ENCODE data around the gene CAPRIN2. TPM values are rescaled to one million over a fixed set of nuclear protein-coding genes. Genes with fewer than 3 reads are reported as not detected.

CAPRIN2 gene
- total and polyA plus RNA-seq, 2 of the 8 experiments (the other 6 are each of a cell fraction or from before 2014, with no cell fraction given): 24.8 to 52.0 TPM

DNA sequence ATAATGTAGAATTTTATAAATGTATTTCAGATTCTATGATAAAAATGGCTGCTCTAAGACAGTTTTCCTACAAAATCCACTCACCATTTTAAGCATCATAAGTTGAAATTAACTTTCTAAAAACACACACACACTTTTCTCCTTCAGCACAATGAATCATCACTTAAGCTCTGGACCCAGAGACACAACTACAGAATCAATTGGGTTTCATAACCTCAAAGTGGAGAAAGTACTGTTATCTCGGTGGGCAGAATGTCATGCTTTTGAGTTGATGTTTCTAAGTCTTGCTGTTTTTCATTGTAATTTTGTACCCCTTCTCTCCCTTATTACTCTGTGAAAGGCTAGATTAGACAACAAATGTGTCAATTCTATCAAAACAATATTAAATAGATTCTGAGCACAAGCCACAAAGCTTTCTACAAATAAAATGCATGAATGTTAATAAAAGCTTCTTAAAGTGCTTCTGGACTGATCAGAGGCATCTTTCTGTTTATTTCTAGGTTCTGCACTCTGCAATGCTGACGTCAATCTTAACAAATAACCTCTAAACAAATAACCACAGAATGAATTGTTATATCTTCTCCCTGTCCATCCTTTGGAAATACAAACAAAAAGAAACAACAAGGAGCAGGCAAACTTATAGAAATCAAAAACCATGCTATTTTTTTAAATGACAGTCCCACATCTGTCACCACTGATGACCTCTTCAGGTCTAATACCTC lies 67.3 kb downstream of the CAPRIN2 start:
- Histone ChIP-seq H3K9ac (replicated peaks in 1 of 4; ENCODE audit: extremely low read depth in 1 of 4, low read depth in 3 of 4, low read length in 3 of 4) (no peak overlapping the region), H2BK5ac (ENCODE audit: low read depth, low read length) (no peak overlapping the region), H2AFZ (ENCODE audit: low read length) (no peak overlapping the region), H2BK20ac (ENCODE audit: low read length) (no peak overlapping the region), H3K4me2 (ENCODE audit: insufficient read depth in 1 of 2, low read depth in 2 of 2, low read length in 2 of 2) (no peak overlapping the region), H3K36me3 (ENCODE audit: control insufficient read depth in 2 of 4, insufficient read depth in 4 of 4, low read length in 3 of 4) (peaks cover 0 to 3% (median 0%) of the 10 kb centered on the region in 4 experiments; a peak in 3 of 8 replicates), H2AK5ac (ENCODE audit: low read depth, low read length) (no peak overlapping the region), H3K14ac (ENCODE audit: insufficient read length) (no peak overlapping the region), H3K18ac (ENCODE audit: extremely low read depth, low read length) (no peak overlapping the region), H4K8ac (ENCODE audit: extremely low read depth, insufficient read depth, low read length) (no peak overlapping the region), H3K9me3 (ENCODE audit: insufficient read depth in 2 of 2, low read depth in 1 of 2, low read length in 1 of 2) (no peaks in the 10 kb centered on the region), H2BK120ac (replicated peaks; ENCODE audit: low read depth, low read length) (no peak overlapping the region), H3K23me2 (ENCODE audit: low read depth, low read length) (no peaks in the 10 kb centered on the region), H3K4me3 (ENCODE audit: extremely low read depth in 1 of 4, insufficient read depth in 2 of 4, low read depth in 3 of 4, low read length in 4 of 4) (no peak overlapping the region), H4K20me1 (replicated peaks in 1 of 2; ENCODE audit: control insufficient read depth in 1 of 2, insufficient read depth in 2 of 2, low read length in 2 of 2) (peaks cover 0 to 3% of the 10 kb centered on the region in 2 experiments), H3K79me1 (ENCODE audit: low read depth, low read length) (no peaks in the 10 kb centered on the region; the same call in 1 of the 2 replicates), H3K56ac (replicated peaks; ENCODE audit: insufficient read length, low read depth, low read length) (no peak overlapping the region), H3K27me3 (replicated peaks in 1 of 4; ENCODE audit: control insufficient read depth in 3 of 4, extremely low read depth in 1 of 4, insufficient read depth in 3 of 4, low read length in 3 of 4) (no peaks in the 10 kb centered on the region), H4K5ac (ENCODE audit: insufficient read length, low read depth, low read length) (no peak overlapping the region), H4K91ac (replicated peaks; ENCODE audit: insufficient read length, low read length) (no peak overlapping the region), H3K27ac (ENCODE audit: low read depth, low read length) (no peak overlapping the region), H3K79me2 (ENCODE audit: control insufficient read depth in 1 of 2, insufficient read depth in 2 of 2, low read length in 2 of 2) (peaks cover 0 to 18% of the 10 kb centered on the region in 2 experiments; a peak in 2 of 4 replicates), H3K4me1 (replicated peaks in 1 of 4; ENCODE audit: control insufficient read depth in 3 of 4, insufficient read depth in 4 of 4, low read length in 3 of 4) (no peaks in the 10 kb centered on the region; a peak in 2 of 7 replicates), H3K23ac (ENCODE audit: insufficient read length) (no peak overlapping the region), H2BK15ac (ENCODE audit: low read length) (no peak overlapping the region), H3K4ac (replicated peaks; ENCODE audit: insufficient read length, low read depth, low read length) (no peak overlapping the region), H2BK12ac (ENCODE audit: low read depth, low read length) (no peak overlapping the region)
- WGBS, 2 experiments (ENCODE audit: extremely low coverage in 1 of 2, insufficient coverage in 1 of 2, insufficient read length in 1 of 2, insufficient replicate concordance in 2 of 2, low coverage in 1 of 2, low lambda C conversion rate in 2 of 2, missing lambda C conversion rate in 1 of 2): 89% methylated on average over 2 of the region's 2 CpGs; no CpG with 5 or more reads in 1 of the 2 experiments
- FAIRE-seq: no peak
- ChIA-PET POLR2A (ENCODE audit: partially characterized antibody) (no interaction called here), CTCF (ENCODE audit: partially characterized antibody) (interaction anchor here (0.9 kb wide), 1 partner anchor 66 kb away, joined by 3 read pairs; no protein-coding TSS in a partner anchor)
- DNase-seq (ENCODE audit: low read depth in 1 of 2, low spot score in 2 of 2): no peak
- TF ChIP-seq BCL11A (IDR thresholded peaks at IDR 0.05; ENCODE audit: low read depth in 2 of 2, low read length in 2 of 2) (no peak), TBP (IDR thresholded peaks at IDR 0.05; ENCODE audit: low read depth, low read length) (no peak), EGR1 (IDR thresholded peaks at IDR 0.05; ENCODE audit: borderline replicate concordance, low read depth, low read length) (no peak), SIX5 (IDR thresholded peaks at IDR 0.05; ENCODE audit: low read depth, low read length) (no peak), TAF1 (IDR thresholded peaks at IDR 0.05; ENCODE audit: low read depth, low read length) (no peak), PHF8 (conservative IDR thresholded peaks at IDR 0.05; ENCODE audit: low read depth, low read length) (no peak), RNF2 (IDR thresholded peaks at IDR 0.05; ENCODE audit: borderline replicate concordance, low read depth, low read length, missing control alignments, poor library complexity, severe bottlenecking) (no peak), SRF (IDR thresholded peaks at IDR 0.05; ENCODE audit: low read depth, low read length) (no peak), SAP30 (IDR thresholded peaks at IDR 0.05; ENCODE audit: insufficient read depth, insufficient replicate concordance, low read length) (no peak), TCF12 (IDR thresholded peaks at IDR 0.05; ENCODE audit: low read depth, low read length) (no peak), KDM5A (IDR thresholded peaks at IDR 0.05; ENCODE audit: low read length) (no peak), SP2 (IDR thresholded peaks at IDR 0.05; ENCODE audit: low read length) (no peak), GABPA (IDR thresholded peaks at IDR 0.05; ENCODE audit: borderline replicate concordance, insufficient read depth, low read length) (no peak)

Measured in H1 (cell line).